ENCODE data around the gene GLI2.

Gene GLI2

GRCh38 chr2:120744817-120745216 is 9.1 kb downstream of the GLI2 start:
- POLR2A ChIA-PET, result no interaction called here
- Histone ChIP-seq H3K36me3 (ENCODE audit: control insufficient read depth in 2 of 2, insufficient read depth in 1 of 2, low read length in 2 of 2) (no peaks in the 10 kb centered on the region), H3K4me1 (ENCODE audit: control insufficient read depth, insufficient read depth, low read length) (peaks cover 14% of the 10 kb centered on the region), H3K4me3 (ENCODE audit: low read depth, low read length) (no peak overlapping the region), H3K27ac (ENCODE audit: extremely low read depth, low read depth, low read length) (no peak overlapping the region), H3K9me3 (ENCODE audit: control insufficient read depth, insufficient read depth, low read depth, low read length) (no peaks in the 10 kb centered on the region)
- TF ChIP-seq ZNF132 (tag by site-specific recombination; IDR thresholded peaks at IDR 0.05; ENCODE audit: borderline replicate concordance) (no peak), ZNF433 (tag by site-specific recombination; IDR thresholded peaks at IDR 0.05; ENCODE audit: low read depth) (no peak), ELK4 (IDR thresholded peaks at IDR 0.05; ENCODE audit: borderline replicate concordance, low read depth, low read length) (no peak), GFI1B (tag by site-specific recombination; IDR thresholded peaks at IDR 0.05) (no peak), ZNF202 (tag by site-specific recombination; IDR thresholded peaks at IDR 0.05; ENCODE audit: borderline replicate concordance) (no peak), ZNF473 (tag by site-specific recombination; IDR thresholded peaks at IDR 0.05) (no peak), ZNF248 (tag by site-specific recombination; IDR thresholded peaks at IDR 0.05) (no peak)
- CTCF ChIA-PET, result interaction anchor here (1.0 kb wide), 1 partner anchor 327 kb away, joined by 3 read pairs; no protein-coding TSS in a partner anchor

- Histone ChIP-seq H3K4me3 (ENCODE audit: low read depth, low read length) (no peak overlapping the region), H3K27ac (ENCODE audit: extremely low read depth, low read depth, low read length) (no peak overlapping the region), H3K36me3 (ENCODE audit: control insufficient read depth in 2 of 2, insufficient read depth in 1 of 2, low read length in 2 of 2) (no peaks in the 10 kb centered on the region), H3K4me1 (ENCODE audit: control insufficient read depth, insufficient read depth, low read length) (peaks cover 6% of the 10 kb centered on the region), H3K9me3 (ENCODE audit: control insufficient read depth, insufficient read depth, low read depth, low read length) (no peaks in the 10 kb centered on the region)
- TF ChIP-seq ZNF792 (tag by site-specific recombination; IDR thresholded peaks at IDR 0.05) (no peak), ZNF423 (tag by site-specific recombination; IDR thresholded peaks at IDR 0.05) (no peak), ZNF221 (tag by site-specific recombination; IDR thresholded peaks at IDR 0.05; ENCODE audit: borderline replicate concordance) (no peak), ZNF18 (tag by site-specific recombination; IDR thresholded peaks at IDR 0.05) (no peak), ZBTB8A (tag by site-specific recombination; IDR thresholded peaks at IDR 0.05) (no peak), ZNF777 (tag by site-specific recombination; IDR thresholded peaks at IDR 0.05; ENCODE audit: borderline replicate concordance) (no peak)
- POLR2A ChIA-PET, result no interaction called here
- CTCF ChIA-PET, result interaction anchor here (0.7 kb wide), 1 partner anchor 331 kb away, joined by 3 read pairs; no protein-coding TSS in a partner anchor
These were observed 9.9 kb downstream of the GLI2 start for GRCh38 chr2:120745420-120746111.

GRCh38 chr2:120746144-120746543 is 10.5 kb downstream of the GLI2 start:
- no peak overlapping the region for H3K27ac ChIP-seq (ENCODE audit: extremely low read depth, low read depth, low read length)
- ChIA-PET CTCF (no interaction called here), POLR2A (no interaction called here)
- H3K9me3 ChIP-seq (ENCODE audit: control insufficient read depth, insufficient read depth, low read depth, low read length), result no peaks in the 10 kb centered on the region
- no peak overlapping the region for H3K4me3 ChIP-seq (ENCODE audit: low read depth, low read length)
- peaks cover 2% of the 10 kb centered on the region for H3K4me1 ChIP-seq (ENCODE audit: control insufficient read depth, insufficient read depth, low read length)
- no peaks in the 10 kb centered on the region for H3K36me3 ChIP-seq (ENCODE audit: control insufficient read depth in 2 of 2, insufficient read depth in 1 of 2, low read length in 2 of 2)
- no peak for TF ChIP-seq ZNF121 (tag by site-specific recombination; IDR thresholded peaks at IDR 0.05)
- TF ChIP-seq ZNF416 (tag by site-specific recombination; IDR thresholded peaks at IDR 0.05), result no peak
- no peak for TF ChIP-seq ZNF560 (tag by site-specific recombination; IDR thresholded peaks at IDR 0.05; ENCODE audit: borderline replicate concordance)
- TF ChIP-seq ZNF473 (tag by site-specific recombination; IDR thresholded peaks at IDR 0.05), result no peak
- TF ChIP-seq PRDM6 (tag by site-specific recombination; IDR thresholded peaks at IDR 0.05), result no peak
- no peak for TF ChIP-seq AEBP2 (tag by site-specific recombination; IDR thresholded peaks at IDR 0.05; ENCODE audit: borderline replicate concordance)
- TF ChIP-seq ZNF639 (tag by site-specific recombination; IDR thresholded peaks at IDR 0.05), result no peak
- no peak for TF ChIP-seq ZNF785 (tag by site-specific recombination; IDR thresholded peaks at IDR 0.05)
- TF ChIP-seq KLF10 (tag by site-specific recombination; IDR thresholded peaks at IDR 0.05), result no peak
- no peak for TF ChIP-seq ZNF629 (tag by site-specific recombination; IDR thresholded peaks at IDR 0.05)
- no peak for TF ChIP-seq ZNF658 (tag by site-specific recombination; IDR thresholded peaks at IDR 0.05)
- TF ChIP-seq ZNF610 (tag by site-specific recombination; IDR thresholded peaks at IDR 0.05; ENCODE audit: borderline replicate concordance), result no peak
